Stimulated activated CD8-positive, alpha-beta memory T cell treated with anti-CD3 and anti-CD28 coated beads, Interleukin-15, amount 100 ng/mL, for 24 hours (primary cell): Measurements from ENCODE around the gene CDK2AP2.

ENCODE experiments used
- DNase-seq: peaks from one replicate; pipeline ENCODE4 v3.0.0-alpha.2; 2020; ENCODE audit warnings: low read depth

The CDK2AP2 gene

GRCh38 chr11:67503119-67504004, 4.6 kb downstream of the CDK2AP2 start:
- DNase-seq, result no peak

GRCh38 chr11:67502328-67502979, 5.5 kb downstream of the CDK2AP2 start:
- no peak for DNase-seq

- no peak for DNase-seq
Measured at GRCh38 chr11:67501854-67502253, 6.1 kb downstream of the CDK2AP2 start.

- DNase-seq, result no peak
Measured at GRCh38 chr11:67500831-67501715, 6.9 kb downstream of the CDK2AP2 start.

GRCh38 chr11:67500484-67500821, 7.5 kb downstream of the CDK2AP2 start:
- DNase-seq, result no peak

- DNase-seq, result no peak
Measured at GRCh38 chr11:67499808-67500483, 8.0 kb downstream of the CDK2AP2 start.

GRCh38 chr11:67498544-67498972, 9.4 kb downstream of the CDK2AP2 start:
- no peak for DNase-seq

- DNase-seq, result no peak
Measured at GRCh38 chr11:67497656-67498291, 10.2 kb downstream of the CDK2AP2 start.

- no peak for DNase-seq
Measured at GRCh38 chr11:67496113-67496512, 11.8 kb downstream of the CDK2AP2 start.

GRCh38 chr11:67495234-67496005, 12.5 kb downstream of the CDK2AP2 start:
- no peak for DNase-seq

- no peak for DNase-seq
Measured at GRCh38 chr11:67494371-67495233, 13.4 kb downstream of the CDK2AP2 start.

GRCh38 chr11:67493548-67494370, 14.2 kb downstream of the CDK2AP2 start:
- DNase-seq, result no peak

- no peak for DNase-seq
Measured at GRCh38 chr11:67492801-67493547, 15.0 kb downstream of the CDK2AP2 start.

- no peak for DNase-seq
Measured at GRCh38 chr11:67492069-67492727, 15.8 kb downstream of the CDK2AP2 start.

- no peak for DNase-seq
Measured at GRCh38 chr11:67491276-67492068, 16.5 kb downstream of the CDK2AP2 start.

- no peak for DNase-seq
Measured at GRCh38 chr11:67490727-67491065, 17.3 kb downstream of the CDK2AP2 start.
